ENCODE results near the gene TMEM109. TPM values are rescaled to one million over a fixed set of nuclear protein-coding genes. Genes with fewer than 3 reads are reported as not detected.
A peak's percentile ranks its signal among the peaks of the same experiment; 100 is the strongest.

The TMEM109 gene
- total and polyA plus RNA-seq, 2 of the 13 experiments (the other 11 are each of a cell fraction or from before 2014, with no cell fraction given): 7.7 to 18.0 TPM

DNA sequence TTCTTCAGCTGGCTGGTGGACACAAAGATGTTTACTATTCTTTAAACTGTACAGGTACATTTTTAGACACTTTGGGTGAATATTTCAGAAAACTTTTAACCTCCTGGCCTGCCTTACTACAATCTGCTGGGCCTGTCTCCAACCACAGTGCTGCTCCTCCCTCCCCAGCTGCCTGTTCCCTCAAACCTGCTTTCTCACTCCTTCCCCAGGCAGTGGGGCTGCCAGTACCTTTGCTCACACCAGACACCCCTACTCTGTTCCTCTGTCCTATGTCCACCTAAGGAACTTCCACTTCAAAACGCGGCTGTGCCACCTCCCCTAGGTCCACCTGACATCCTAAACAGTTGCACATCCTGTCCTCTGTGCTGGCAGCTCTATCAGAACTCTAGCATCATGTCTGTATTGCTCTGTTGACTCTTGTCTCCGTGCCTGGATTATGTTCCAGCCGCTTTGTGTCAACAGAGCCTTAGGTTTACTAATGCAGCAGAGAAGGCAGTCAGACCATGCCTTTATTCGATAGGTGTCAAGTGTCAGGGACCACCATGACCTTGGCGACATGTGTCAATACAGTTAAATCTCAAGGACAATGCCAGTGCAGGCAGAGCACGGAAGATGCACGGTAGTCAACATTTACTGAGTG, 33.2 kb upstream of the TMEM109 start (continued):
- TF ChIP-seq ZBTB2 (CRISPR knock-in tag; IDR thresholded peaks at IDR 0.05; ENCODE audit: low read depth) (peak; percentile 66; the same call in 1 of the 2 replicates), RFX1 (IDR thresholded peaks at IDR 0.05) (no peak), SAFB2 (CRISPR knock-in tag; IDR thresholded peaks at IDR 0.05; ENCODE audit: borderline replicate concordance, low read depth) (no peak; the same call in 1 of the 2 replicates), EZH2 (conservative IDR thresholded peaks at IDR 0.05; ENCODE audit: low read depth, low read length) (no peak), ZSCAN29 (CRISPR knock-in tag; conservative IDR thresholded peaks at IDR 0.05) (peak; percentile 64; the same call in 1 of the 2 replicates), ZBTB4 (CRISPR knock-in tag; IDR thresholded peaks at IDR 0.05; ENCODE audit: borderline replicate concordance) (peak; percentile 87; the same call in 1 of the 2 replicates), LCORL (IDR thresholded peaks at IDR 0.05) (no peak), LCORL (CRISPR knock-in tag; IDR thresholded peaks at IDR 0.05) (peak; percentile 92), RARA (CRISPR knock-in tag; IDR thresholded peaks at IDR 0.05) (peak; percentile 97), CBX5 (CRISPR knock-in tag; IDR thresholded peaks at IDR 0.05; ENCODE audit: borderline replicate concordance) (peak; percentile 87; the same call in 1 of the 2 replicates), GPBP1L1 (CRISPR knock-in tag; IDR thresholded peaks at IDR 0.05) (no peak), TCF12 (IDR thresholded peaks at IDR 0.05) (no peak), TCF12 (CRISPR knock-in tag; IDR thresholded peaks at IDR 0.05) (peak; percentile 75; the same call in 1 of the 2 replicates), TBP (CRISPR knock-in tag; IDR thresholded peaks at IDR 0.05) (0 out of 2 replicates have a peak, but pooled peaks have one; percentile 75), ZNF350 (CRISPR knock-in tag; IDR thresholded peaks at IDR 0.05; ENCODE audit: borderline replicate concordance, low read depth) (peak; percentile 88; the same call in 1 of the 2 replicates), AHR (CRISPR knock-in tag; IDR thresholded peaks at IDR 0.05) (peak; percentile 91; the same call in 1 of the 2 replicates), ZNF101 (CRISPR knock-in tag; IDR thresholded peaks at IDR 0.05; ENCODE audit: borderline replicate concordance, low read depth) (no peak), ZNF703 (CRISPR knock-in tag; IDR thresholded peaks at IDR 0.05; ENCODE audit: borderline replicate concordance) (peak; percentile 92; the same call in 1 of the 2 replicates), ZBTB46 (CRISPR knock-in tag; IDR thresholded peaks at IDR 0.05; ENCODE audit: borderline replicate concordance) (no peak), YEATS2 (CRISPR knock-in tag; IDR thresholded peaks at IDR 0.05; ENCODE audit: borderline replicate concordance) (peak; percentile 51; the same call in 1 of the 2 replicates), CREM (IDR thresholded peaks at IDR 0.05) (peak; percentile 84), CREM (CRISPR knock-in tag; IDR thresholded peaks at IDR 0.05) (no peak)
- TF ChIP-seq, protein P1, sequence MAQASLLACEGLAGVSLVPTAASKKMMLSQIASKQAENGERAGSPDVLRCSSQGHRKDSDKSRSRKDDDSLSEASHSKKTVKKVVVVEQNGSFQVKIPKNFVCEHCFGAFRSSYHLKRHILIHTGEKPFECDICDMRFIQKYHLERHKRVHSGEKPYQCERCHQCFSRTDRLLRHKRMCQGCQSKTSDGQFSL (CRISPR knock-in tag; IDR thresholded peaks at IDR 0.05): no peak
